WTC11 (cell line): ENCODE measurements around the gene CCL25.

ENCODE experiments used
- CTCF ChIP-seq: fragments of 200-600 bp; IDR thresholded peaks from 2 replicates; pipeline ENCODE4 v1.8.0; 2022; ENCODE audit warnings: antibody characterized with exemption
- MYBL2 ChIP-seq: sonication (generic); formaldehyde crosslinking; IDR thresholded peaks from 2 replicates; pipeline ENCODE4 v1.8.1; 2023; ENCODE audit warnings: mild to moderate bottlenecking, moderate library complexity, missing genetic modification reagents
- SMAD3 ChIP-seq: sonication (generic); formaldehyde crosslinking; IDR thresholded peaks from 2 replicates; pipeline ENCODE4 v1.8.0; 2022; ENCODE audit warnings: missing genetic modification reagents, mild to moderate bottlenecking, borderline replicate concordance
- ZNF138 ChIP-seq: sonication (generic); formaldehyde crosslinking; conservative IDR thresholded peaks from 2 replicates; pipeline ENCODE4 v1.8.1; 2022; ENCODE audit warnings: mild to moderate bottlenecking, moderate library complexity, missing genetic modification reagents
- ZNF232 ChIP-seq: sonication (generic); formaldehyde crosslinking; IDR thresholded peaks from 2 replicates; pipeline ENCODE4 v1.8.0; 2022; ENCODE audit warnings: mild to moderate bottlenecking, missing genetic modification reagents
- ZNF512 ChIP-seq: sonication (generic); formaldehyde crosslinking; IDR thresholded peaks from 2 replicates; pipeline ENCODE4 v1.8.1; 2022; ENCODE audit warnings: missing genetic modification reagents, borderline replicate concordance

GRCh38 chr19:8030960-8031359 lies 21.6 kb upstream of the CCL25 start:
- no peak for TF ChIP-seq ZNF138 (CRISPR knock-in tag)
- TF ChIP-seq ZNF232 (CRISPR knock-in tag) = no peak
- no peak for TF ChIP-seq CTCF
- TF ChIP-seq MYBL2 (CRISPR knock-in tag) = no peak
- no peak for TF ChIP-seq ZNF512 (CRISPR knock-in tag)
- no peak for TF ChIP-seq SMAD3 (CRISPR knock-in tag)
